GM19324 (cell line): ENCODE results near the gene UBQLNL.

ENCODE experiments used
- ATAC-seq: cut with Tn5 transposase; IDR thresholded peaks from one replicate; pipeline ENCODE4 v1.9.1; 2021; ENCODE audit warnings: mild to moderate bottlenecking, moderate library complexity; ENCODE audit not compliant: unreplicated experiment, low FRiP score

The UBQLNL gene, protein sequence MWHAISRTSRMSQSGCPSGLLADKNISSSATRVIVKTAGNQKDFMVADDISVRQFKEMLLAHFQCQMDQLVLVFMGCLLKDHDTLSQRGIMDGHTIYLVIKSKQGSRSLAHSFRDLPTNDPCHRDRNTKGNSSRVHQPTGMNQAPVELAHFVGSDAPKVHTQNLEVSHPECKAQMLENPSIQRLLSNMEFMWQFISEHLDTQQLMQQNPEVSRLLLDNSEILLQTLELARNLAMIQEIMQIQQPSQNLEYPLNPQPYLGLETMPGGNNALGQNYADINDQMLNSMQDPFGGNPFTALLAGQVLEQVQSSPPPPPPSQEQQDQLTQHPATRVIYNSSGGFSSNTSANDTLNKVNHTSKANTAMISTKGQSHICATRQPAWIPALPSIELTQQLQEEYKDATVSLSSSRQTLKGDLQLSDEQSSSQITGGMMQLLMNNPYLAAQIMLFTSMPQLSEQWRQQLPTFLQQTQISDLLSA

GRCh38 chr11:5516599-5516998 is at the start of gene UBQLNL:
TSS of gene UBQLNL (minus strand) at chr11:5516699. CDS start at chr11:5516441, 258 bp downstream.
- ATAC-seq, result no peak

- ATAC-seq, result no peak
These were observed 47.9 kb upstream of the UBQLNL start for GRCh38 chr11:5564259-5565019.

DNA sequence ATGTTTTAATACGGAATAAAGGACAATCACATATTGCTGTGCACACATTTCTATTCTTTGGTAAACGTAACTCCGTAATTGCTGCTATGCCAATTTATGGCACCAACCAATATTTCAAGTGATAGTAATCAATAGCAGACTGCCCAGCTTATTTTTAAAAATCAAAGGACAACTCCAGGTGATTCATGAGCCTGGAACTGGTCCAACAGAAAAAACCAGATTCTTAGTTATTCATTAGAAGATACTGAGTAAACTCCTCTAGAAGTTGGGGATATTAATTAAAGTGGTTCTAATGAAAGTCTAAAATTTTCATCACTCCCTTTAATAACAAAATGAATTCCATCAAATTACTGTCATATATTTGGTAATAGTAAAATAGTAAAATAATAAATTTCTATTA is 41.3 kb upstream of the UBQLNL start:
- ATAC-seq, result no peak

GRCh38 chr11:5556596-5557188 is 40.2 kb upstream of the UBQLNL start:
- ATAC-seq, result no peak

GRCh38 chr11:5553343-5553742 is 36.8 kb upstream of the UBQLNL start:
- ATAC-seq, result no peak

- no peak for ATAC-seq
These were observed 34.1 kb upstream of the UBQLNL start for GRCh38 chr11:5550440-5551095.

DNA sequence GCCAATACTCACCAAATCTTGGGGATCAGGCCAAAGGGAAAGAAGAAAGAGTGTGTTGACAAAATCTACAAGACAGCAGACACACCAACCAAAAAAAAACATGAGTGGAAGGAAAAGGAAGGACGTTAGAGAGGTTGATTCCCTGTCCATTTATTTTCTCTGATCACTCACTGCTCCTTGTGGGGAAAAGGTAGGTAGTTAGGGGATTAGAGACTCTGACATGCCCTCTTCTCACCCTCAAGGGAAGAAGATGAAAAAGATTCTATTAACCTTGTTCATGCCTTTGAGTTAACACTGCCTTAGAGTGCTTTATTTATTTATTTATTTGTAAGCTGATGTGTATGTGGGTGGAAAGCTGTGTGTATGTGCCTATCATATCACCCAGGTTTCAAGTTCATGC is 31.9 kb upstream of the UBQLNL start, which contains the start of gene OR52H1:
Gene OR52H1, minus strand, starts transcription at position 101 of the 400 bp plus-strand sequence. CDS start 3,035 bp downstream, outside the sequence.
- ATAC-seq, result no peak

DNA sequence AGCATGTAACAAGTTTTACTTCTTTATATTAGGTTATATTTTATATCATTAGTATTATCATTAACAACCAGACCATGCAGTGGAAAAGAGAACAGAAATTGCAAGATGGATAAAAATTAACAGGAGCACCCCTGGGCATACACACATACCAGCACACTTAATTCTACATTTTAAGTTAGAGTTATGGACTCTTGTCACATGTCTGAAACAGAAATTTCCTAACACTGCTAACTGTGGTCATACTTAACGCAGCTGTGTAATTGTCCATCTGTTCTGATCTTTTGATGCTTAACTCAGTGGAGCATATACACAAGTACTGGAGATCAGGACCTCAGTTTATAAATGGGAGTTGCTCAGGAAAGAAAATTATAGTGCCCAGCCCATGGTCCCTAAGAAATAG is 31.5 kb upstream of the UBQLNL start:
- peak; percentile 76 for ATAC-seq

- ATAC-seq, result no peak
These were observed 30.0 kb upstream of the UBQLNL start for GRCh38 chr11:5546457-5546856.

- no peak for ATAC-seq
These were observed 24.9 kb upstream of the UBQLNL start for GRCh38 chr11:5541427-5541826.

- no peak for ATAC-seq
These were observed 20.0 kb upstream of the UBQLNL start for GRCh38 chr11:5536482-5536881.

GRCh38 chr11:5534046-5534445 is 17.5 kb upstream of the UBQLNL start:
- ATAC-seq, result no peak

DNA sequence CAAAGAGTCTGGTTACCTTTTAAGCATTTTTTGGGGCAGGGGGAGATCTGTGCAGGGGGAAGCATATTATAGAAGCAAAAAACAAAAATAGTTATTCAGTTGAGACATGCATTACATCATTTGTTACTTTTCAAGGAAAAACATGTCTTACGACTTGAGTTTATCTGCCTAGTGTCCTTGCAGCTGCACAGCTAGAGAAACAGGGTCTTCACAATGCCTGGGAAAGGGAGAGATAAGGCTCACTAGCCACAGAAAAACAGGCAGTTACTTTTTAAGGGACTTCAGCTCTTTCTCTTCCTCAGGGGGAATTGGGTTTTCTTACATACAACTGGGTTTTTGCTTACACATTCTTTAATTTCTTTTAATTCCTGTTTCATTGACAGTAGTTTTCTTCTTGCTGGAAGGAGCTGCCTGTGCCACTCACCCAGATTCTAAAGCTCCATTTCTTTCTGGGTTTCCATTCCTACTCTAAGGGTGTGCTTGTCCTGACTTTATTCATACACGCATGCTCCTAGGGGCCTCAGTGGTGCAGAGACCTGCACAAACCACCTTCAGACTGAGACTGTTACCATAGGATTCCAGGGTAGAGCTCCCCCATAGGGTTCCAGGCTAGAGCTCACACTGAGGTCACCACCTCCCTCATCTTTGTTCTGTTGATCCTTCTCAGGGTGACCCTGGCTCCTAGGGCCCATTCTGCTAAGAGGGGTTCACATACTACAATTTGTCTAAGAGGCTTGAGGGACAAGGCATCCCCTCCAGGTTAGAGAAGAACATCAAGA is 14.7 kb upstream of the UBQLNL start:
- no peak for ATAC-seq

DNA sequence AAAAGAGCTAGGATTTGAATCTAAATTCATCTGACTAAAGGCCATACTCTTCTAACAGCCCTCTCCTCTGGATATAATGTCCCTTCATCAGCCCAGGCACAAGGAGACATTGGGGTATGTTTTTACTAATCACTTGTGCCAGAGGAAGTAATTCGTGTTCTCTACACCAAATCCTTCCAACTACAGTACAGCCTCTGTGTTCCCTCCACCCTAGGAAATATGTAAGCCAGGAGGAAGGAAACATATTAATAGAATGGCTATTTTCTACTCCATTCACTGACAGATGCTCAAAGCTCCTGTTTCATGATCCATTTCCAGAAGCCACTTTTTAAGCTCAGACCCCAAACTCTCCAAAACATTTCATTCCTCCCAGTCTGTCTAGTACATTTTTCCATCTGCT is 12.0 kb upstream of the UBQLNL start:
- no peak for ATAC-seq

- ATAC-seq, result no peak
These were observed 11.2 kb upstream of the UBQLNL start for GRCh38 chr11:5527716-5528115.

- ATAC-seq, result no peak
These were observed 8.3 kb upstream of the UBQLNL start for GRCh38 chr11:5524756-5525155.

GRCh38 chr11:5522308-5522707 is 5.8 kb upstream of the UBQLNL start:
- ATAC-seq, result no peak

DNA sequence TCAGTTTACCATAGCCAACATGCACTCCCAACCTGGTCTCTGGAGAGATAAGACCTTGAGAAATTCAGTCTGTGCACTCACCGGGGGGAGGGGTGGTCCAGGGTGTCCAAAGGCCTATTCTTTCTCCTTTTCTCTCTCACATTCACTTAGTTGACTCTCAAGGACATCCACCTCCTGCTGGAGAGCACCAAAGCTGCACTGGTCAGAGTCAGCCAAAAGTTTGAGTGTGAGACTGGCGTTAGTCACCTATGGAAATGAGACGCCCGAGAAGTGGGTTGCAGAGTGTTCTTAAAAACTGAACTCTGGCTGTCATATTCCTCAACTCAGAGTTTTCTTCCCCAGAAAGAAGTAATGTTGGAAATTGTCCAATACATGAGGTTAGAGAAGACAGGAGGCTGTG is 5.0 kb upstream of the UBQLNL start:
- ATAC-seq, result no peak

DNA sequence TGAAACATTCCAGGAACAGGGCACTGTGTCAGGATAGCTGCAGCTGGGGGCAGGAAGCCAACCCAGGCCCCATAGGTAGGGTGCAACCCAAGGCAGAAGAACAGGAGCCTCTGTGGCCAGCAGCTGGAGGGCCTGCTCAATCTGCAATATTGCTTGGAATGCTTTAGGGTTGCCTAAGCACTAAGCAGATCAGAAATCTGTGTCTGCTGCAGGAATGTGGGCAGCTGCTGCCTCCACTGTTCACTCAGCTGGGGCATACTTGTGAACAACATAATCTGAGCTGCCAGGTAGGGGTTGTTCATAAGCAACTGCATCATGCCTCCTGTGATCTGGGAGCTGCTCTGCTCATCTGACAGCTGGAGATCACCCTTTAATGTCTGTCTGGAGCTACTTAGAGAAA is 1.7 kb downstream of the UBQLNL start:
- no peak for ATAC-seq

GRCh38 chr11:5509803-5510202 is 6.7 kb downstream of the UBQLNL start, which contains the start of gene UBQLN3:
TSS of gene UBQLN3 (minus strand) at chr11:5509957. CDS start at chr11:5509558, 399 bp downstream.
- ATAC-seq, result no peak
